Stimulated activated CD8-positive, alpha-beta memory T cell treated with anti-CD3 and anti-CD28 coated beads, Interleukin-7, amount 100 ng/mL, for 1 hour (primary cell): Measurements from ENCODE around the gene RASSF10.

Source experiments
- DNase-seq, 2 donors: peaks; one replicate each; pipeline ENCODE4 v3.0.0-alpha.2; 2020; ENCODE audit warnings: low read depth in 2 of 2

Gene RASSF10

GRCh38 chr11:13055200-13055599, 46.1 kb downstream of the RASSF10 start:
- DNase-seq = no peak

- DNase-seq = no peak
These were observed 52.3 kb downstream of the RASSF10 start for GRCh38 chr11:13061294-13061990.
